ENCODE results near the gene TMEM235. TPM values are rescaled to one million over a fixed set of nuclear protein-coding genes. Genes with fewer than 3 reads are reported as not detected.

Gene TMEM235
- total and polyA plus RNA-seq, 9 of the 15 experiments (the other 6 are each of a cell fraction or from before 2014, with no cell fraction given): not detected

DNA sequence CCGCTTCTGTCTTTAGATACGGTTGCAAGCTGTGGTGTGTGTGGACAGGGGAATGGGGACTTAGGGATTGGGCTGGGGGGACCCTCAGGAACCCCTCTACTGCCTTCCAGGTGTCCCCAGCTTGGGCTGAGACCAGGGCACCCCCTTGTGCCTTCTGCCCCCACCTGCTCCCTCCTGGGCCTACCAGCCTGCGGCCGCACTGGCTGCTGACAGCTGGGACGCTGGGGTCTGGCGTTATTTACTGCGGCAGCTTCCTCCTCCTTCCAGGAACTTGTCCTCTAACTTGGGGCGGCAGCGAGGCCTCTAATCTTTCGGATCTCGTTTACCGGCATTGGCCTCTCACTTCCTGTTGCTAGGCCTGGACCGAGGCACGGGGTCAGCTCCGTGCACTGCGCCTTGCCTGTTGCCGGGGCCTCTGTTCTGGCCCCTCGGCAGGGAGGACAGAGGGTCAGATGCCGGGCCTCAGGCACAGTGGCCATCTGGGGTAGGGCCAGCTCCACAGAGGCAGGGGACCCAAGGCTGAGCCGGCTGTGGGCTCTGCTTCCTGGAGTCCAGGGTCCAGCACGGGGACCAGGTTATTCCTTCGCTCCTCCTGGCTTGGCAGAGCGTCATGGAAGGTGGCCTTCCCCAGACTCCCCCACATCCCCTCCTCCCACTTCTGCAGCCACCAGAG is 31.8 kb downstream of the TMEM235 start (continued):
- TF ChIP-seq, protein P1, sequence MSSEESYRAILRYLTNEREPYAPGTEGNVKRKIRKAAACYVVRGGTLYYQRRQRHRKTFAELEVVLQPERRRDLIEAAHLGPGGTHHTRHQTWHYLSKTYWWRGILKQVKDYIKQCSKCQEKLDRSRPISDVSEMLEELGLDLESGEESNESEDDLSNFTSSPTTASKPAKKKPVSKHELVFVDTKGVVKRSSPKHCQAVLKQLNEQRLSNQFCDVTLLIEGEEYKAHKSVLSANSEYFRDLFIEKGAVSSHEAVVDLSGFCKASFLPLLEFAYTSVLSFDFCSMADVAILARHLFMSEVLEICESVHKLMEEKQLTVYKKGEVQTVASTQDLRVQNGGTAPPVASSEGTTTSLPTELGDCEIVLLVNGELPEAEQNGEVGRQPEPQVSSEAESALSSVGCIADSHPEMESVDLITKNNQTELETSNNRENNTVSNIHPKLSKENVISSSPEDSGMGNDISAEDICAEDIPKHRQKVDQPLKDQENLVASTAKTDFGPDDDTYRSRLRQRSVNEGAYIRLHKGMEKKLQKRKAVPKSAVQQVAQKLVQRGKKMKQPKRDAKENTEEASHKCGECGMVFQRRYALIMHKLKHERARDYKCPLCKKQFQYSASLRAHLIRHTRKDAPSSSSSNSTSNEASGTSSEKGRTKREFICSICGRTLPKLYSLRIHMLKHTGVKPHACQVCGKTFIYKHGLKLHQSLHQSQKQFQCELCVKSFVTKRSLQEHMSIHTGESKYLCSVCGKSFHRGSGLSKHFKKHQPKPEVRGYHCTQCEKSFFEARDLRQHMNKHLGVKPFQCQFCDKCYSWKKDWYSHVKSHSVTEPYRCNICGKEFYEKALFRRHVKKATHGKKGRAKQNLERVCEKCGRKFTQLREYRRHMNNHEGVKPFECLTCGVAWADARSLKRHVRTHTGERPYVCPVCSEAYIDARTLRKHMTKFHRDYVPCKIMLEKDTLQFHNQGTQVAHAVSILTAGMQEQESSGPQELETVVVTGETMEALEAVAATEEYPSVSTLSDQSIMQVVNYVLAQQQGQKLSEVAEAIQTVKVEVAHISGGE (CRISPR knock-in tag; IDR thresholded peaks at IDR 0.05): peak in 1 of 3 experiments; percentile 76; a peak in 2 of 6 replicates
- TF ChIP-seq TGIF2 (CRISPR knock-in tag; IDR thresholded peaks at IDR 0.05): no peak
- TF ChIP-seq TRIM24 (IDR thresholded peaks at IDR 0.05): no peak
- peak; percentile 60; the same call in 1 of the 2 replicates for TF ChIP-seq TAF7 (tag; IDR thresholded peaks at IDR 0.05)
- peak; percentile 64 for TF ChIP-seq NR2C1 (IDR thresholded peaks at IDR 0.05)
- TF ChIP-seq NR2C1 (tag; IDR thresholded peaks at IDR 0.05): peak; percentile 78
- TF ChIP-seq RBFOX2 (IDR thresholded peaks at IDR 0.05; ENCODE audit: low read depth, low read length): peak; percentile 86
- peak; percentile 72 for TF ChIP-seq EP400 (IDR thresholded peaks at IDR 0.05)
- peak; percentile 75 for TF ChIP-seq MYC (IDR thresholded peaks at IDR 0.05; ENCODE audit: low read depth, low read length)
- TF ChIP-seq MYC (CRISPR knock-in tag; IDR thresholded peaks at IDR 0.05; ENCODE audit: borderline replicate concordance, low read depth): 0 out of 2 replicates have a peak, but pooled peaks have one; percentile 34
- TF ChIP-seq, protein P2, sequence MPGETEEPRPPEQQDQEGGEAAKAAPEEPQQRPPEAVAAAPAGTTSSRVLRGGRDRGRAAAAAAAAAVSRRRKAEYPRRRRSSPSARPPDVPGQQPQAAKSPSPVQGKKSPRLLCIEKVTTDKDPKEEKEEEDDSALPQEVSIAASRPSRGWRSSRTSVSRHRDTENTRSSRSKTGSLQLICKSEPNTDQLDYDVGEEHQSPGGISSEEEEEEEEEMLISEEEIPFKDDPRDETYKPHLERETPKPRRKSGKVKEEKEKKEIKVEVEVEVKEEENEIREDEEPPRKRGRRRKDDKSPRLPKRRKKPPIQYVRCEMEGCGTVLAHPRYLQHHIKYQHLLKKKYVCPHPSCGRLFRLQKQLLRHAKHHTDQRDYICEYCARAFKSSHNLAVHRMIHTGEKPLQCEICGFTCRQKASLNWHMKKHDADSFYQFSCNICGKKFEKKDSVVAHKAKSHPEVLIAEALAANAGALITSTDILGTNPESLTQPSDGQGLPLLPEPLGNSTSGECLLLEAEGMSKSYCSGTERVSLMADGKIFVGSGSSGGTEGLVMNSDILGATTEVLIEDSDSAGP (CRISPR knock-in tag; IDR thresholded peaks at IDR 0.05): no peak
- TF ChIP-seq, protein P3, sequence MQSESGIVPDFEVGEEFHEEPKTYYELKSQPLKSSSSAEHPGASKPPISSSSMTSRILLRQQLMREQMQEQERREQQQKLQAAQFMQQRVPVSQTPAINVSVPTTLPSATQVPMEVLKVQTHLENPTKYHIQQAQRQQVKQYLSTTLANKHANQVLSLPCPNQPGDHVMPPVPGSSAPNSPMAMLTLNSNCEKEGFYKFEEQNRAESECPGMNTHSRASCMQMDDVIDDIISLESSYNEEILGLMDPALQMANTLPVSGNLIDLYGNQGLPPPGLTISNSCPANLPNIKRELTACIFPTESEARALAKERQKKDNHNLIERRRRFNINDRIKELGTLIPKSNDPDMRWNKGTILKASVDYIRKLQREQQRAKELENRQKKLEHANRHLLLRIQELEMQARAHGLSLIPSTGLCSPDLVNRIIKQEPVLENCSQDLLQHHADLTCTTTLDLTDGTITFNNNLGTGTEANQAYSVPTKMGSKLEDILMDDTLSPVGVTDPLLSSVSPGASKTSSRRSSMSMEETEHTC (IDR thresholded peaks at IDR 0.05): peak; percentile 77
- TF ChIP-seq, protein P4, sequence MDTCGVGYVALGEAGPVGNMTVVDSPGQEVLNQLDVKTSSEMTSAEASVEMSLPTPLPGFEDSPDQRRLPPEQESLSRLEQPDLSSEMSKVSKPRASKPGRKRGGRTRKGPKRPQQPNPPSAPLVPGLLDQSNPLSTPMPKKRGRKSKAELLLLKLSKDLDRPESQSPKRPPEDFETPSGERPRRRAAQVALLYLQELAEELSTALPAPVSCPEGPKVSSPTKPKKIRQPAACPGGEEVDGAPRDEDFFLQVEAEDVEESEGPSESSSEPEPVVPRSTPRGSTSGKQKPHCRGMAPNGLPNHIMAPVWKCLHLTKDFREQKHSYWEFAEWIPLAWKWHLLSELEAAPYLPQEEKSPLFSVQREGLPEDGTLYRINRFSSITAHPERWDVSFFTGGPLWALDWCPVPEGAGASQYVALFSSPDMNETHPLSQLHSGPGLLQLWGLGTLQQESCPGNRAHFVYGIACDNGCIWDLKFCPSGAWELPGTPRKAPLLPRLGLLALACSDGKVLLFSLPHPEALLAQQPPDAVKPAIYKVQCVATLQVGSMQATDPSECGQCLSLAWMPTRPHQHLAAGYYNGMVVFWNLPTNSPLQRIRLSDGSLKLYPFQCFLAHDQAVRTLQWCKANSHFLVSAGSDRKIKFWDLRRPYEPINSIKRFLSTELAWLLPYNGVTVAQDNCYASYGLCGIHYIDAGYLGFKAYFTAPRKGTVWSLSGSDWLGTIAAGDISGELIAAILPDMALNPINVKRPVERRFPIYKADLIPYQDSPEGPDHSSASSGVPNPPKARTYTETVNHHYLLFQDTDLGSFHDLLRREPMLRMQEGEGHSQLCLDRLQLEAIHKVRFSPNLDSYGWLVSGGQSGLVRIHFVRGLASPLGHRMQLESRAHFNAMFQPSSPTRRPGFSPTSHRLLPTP (IDR thresholded peaks at IDR 0.05; ENCODE audit: borderline replicate concordance, extremely low read depth, insufficient read length): no peak
- TF ChIP-seq, protein P5, sequence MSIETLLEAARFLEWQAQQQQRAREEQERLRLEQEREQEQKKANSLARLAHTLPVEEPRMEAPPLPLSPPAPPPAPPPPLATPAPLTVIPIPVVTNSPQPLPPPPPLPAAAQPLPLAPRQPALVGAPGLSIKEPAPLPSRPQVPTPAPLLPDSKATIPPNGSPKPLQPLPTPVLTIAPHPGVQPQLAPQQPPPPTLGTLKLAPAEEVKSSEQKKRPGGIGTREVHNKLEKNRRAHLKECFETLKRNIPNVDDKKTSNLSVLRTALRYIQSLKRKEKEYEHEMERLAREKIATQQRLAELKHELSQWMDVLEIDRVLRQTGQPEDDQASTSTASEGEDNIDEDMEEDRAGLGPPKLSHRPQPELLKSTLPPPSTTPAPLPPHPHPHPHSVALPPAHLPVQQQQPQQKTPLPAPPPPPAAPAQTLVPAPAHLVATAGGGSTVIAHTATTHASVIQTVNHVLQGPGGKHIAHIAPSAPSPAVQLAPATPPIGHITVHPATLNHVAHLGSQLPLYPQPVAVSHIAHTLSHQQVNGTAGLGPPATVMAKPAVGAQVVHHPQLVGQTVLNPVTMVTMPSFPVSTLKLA (conservative IDR thresholded peaks at IDR 0.05): peak; percentile 70 to 81
